ENCODE results near the gene RPS6KC1. TPM values are rescaled to one million over a fixed set of nuclear protein-coding genes. Genes with fewer than 3 reads are reported as not detected.

RPS6KC1 gene
- total and polyA plus RNA-seq, 9 of the 15 experiments (the other 6 are each of a cell fraction or from before 2014, with no cell fraction given): 4.3 to 34.6 (median 20.9) TPM

- peak in 1 of 2 experiments; percentile 54 for TF ChIP-seq AFF1 (IDR thresholded peaks at IDR 0.05; ENCODE audit: low read depth in 1 of 2, partially characterized antibody in 2 of 2)
- TF ChIP-seq, protein P1, sequence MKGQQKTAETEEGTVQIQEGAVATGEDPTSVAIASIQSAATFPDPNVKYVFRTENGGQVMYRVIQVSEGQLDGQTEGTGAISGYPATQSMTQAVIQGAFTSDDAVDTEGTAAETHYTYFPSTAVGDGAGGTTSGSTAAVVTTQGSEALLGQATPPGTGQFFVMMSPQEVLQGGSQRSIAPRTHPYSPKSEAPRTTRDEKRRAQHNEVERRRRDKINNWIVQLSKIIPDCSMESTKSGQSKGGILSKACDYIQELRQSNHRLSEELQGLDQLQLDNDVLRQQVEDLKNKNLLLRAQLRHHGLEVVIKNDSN (CRISPR knock-in tag; IDR thresholded peaks at IDR 0.05): no peak
Measured at GRCh38 chr1:213049232-213049631, 1.8 kb upstream of the RPS6KC1 start (continued).

DNA sequence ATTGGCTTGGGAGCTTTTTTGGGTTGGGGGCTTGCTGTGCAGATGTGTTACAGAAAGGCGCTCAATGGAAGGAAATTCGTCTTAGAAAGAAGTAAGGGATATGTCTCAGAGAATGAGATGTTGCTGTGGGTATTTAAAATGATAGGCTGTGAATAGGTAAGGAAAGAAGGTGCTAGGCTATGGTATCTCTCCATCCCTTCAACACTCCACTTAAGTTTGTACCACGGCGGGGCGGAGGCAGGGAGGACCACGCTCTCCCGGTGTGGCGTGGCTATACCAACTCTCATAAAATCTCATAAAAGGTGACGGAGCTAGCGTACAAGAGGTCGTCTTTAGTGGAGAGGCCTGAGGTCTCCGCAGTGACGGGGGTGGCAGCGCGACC lies 305 bp upstream of the RPS6KC1 start:
- intact Hi-C loops (cut with micrococcal nuclease): loop anchor here (1.0 to 5.0 kb wide), 4 partner anchors 20 to 443 kb away; partner anchors contain the start of genes ATF3, NSL1 and TATDN3
- Histone ChIP-seq H3K9me1 (ENCODE audit: control insufficient read depth, insufficient read depth, low read length) (no peaks in the 10 kb centered on the region), H3K79me2 (ENCODE audit: control insufficient read depth, insufficient read depth, low read length) (peaks cover 50% of the 10 kb centered on the region), H3K9me3 (replicated peaks; ENCODE audit: control insufficient read depth, insufficient read depth, low read depth, low read length) (no peaks in the 10 kb centered on the region), H2AFZ (ENCODE audit: low read depth, low read length) (peak overlapping the region; percentile 94), H3K4me2 (ENCODE audit: insufficient read depth, low read length) (peak overlapping the region; percentile 97), H3K4me3 (peak overlapping the region; percentile 76), H3K9ac (ENCODE audit: insufficient read depth in 1 of 2, low read depth in 2 of 2, low read length in 2 of 2) (peak overlapping the region; percentile 87 to 95), H3K4me1 (replicated peaks in 1 of 2; ENCODE audit: control insufficient read depth in 2 of 2, insufficient read depth in 2 of 2, low read length in 2 of 2) (peaks cover 36 to 71% of the 10 kb centered on the region in 2 experiments), H3K36me3 (ENCODE audit: control insufficient read depth, insufficient read depth, low read length) (peaks cover 6% of the 10 kb centered on the region; the same call in 1 of the 3 replicates), H3K27ac (ENCODE audit: extremely low read depth, low read depth, low read length) (peak overlapping the region; percentile 92), H4K20me1 (replicated peaks; ENCODE audit: control insufficient read depth, insufficient read depth, low read length) (no peaks in the 10 kb centered on the region), H3K27me3 (ENCODE audit: control insufficient read depth in 2 of 2, insufficient read depth in 2 of 2, low read length in 2 of 2) (no peaks in the 10 kb centered on the region)
- ATAC-seq: peak; percentile 37
- ChIA-PET POLR2A (interaction anchor here (0.7 to 1.8 kb wide), 4 partner anchors 14 to 74 kb away, joined by 3 to 6 read pairs (median 4); no protein-coding TSS in a partner anchor), CTCF (ENCODE audit: low intra/inter-chr PET ratio) (no interaction called here)
- no TSS peak for BruUV-seq (replicated peaks)
- WGBS (ENCODE audit: insufficient coverage, low coverage, missing lambda C conversion rate): 4% methylated on average over 15 of the region's 15 CpGs
- in situ Hi-C loops (cut with MboI): no loop called here
- DNase-seq (ENCODE audit: extremely low read depth in 1 of 4, low spot score in 3 of 4): no peak
- FAIRE-seq: no peak
- TF ChIP-seq, protein P2, sequence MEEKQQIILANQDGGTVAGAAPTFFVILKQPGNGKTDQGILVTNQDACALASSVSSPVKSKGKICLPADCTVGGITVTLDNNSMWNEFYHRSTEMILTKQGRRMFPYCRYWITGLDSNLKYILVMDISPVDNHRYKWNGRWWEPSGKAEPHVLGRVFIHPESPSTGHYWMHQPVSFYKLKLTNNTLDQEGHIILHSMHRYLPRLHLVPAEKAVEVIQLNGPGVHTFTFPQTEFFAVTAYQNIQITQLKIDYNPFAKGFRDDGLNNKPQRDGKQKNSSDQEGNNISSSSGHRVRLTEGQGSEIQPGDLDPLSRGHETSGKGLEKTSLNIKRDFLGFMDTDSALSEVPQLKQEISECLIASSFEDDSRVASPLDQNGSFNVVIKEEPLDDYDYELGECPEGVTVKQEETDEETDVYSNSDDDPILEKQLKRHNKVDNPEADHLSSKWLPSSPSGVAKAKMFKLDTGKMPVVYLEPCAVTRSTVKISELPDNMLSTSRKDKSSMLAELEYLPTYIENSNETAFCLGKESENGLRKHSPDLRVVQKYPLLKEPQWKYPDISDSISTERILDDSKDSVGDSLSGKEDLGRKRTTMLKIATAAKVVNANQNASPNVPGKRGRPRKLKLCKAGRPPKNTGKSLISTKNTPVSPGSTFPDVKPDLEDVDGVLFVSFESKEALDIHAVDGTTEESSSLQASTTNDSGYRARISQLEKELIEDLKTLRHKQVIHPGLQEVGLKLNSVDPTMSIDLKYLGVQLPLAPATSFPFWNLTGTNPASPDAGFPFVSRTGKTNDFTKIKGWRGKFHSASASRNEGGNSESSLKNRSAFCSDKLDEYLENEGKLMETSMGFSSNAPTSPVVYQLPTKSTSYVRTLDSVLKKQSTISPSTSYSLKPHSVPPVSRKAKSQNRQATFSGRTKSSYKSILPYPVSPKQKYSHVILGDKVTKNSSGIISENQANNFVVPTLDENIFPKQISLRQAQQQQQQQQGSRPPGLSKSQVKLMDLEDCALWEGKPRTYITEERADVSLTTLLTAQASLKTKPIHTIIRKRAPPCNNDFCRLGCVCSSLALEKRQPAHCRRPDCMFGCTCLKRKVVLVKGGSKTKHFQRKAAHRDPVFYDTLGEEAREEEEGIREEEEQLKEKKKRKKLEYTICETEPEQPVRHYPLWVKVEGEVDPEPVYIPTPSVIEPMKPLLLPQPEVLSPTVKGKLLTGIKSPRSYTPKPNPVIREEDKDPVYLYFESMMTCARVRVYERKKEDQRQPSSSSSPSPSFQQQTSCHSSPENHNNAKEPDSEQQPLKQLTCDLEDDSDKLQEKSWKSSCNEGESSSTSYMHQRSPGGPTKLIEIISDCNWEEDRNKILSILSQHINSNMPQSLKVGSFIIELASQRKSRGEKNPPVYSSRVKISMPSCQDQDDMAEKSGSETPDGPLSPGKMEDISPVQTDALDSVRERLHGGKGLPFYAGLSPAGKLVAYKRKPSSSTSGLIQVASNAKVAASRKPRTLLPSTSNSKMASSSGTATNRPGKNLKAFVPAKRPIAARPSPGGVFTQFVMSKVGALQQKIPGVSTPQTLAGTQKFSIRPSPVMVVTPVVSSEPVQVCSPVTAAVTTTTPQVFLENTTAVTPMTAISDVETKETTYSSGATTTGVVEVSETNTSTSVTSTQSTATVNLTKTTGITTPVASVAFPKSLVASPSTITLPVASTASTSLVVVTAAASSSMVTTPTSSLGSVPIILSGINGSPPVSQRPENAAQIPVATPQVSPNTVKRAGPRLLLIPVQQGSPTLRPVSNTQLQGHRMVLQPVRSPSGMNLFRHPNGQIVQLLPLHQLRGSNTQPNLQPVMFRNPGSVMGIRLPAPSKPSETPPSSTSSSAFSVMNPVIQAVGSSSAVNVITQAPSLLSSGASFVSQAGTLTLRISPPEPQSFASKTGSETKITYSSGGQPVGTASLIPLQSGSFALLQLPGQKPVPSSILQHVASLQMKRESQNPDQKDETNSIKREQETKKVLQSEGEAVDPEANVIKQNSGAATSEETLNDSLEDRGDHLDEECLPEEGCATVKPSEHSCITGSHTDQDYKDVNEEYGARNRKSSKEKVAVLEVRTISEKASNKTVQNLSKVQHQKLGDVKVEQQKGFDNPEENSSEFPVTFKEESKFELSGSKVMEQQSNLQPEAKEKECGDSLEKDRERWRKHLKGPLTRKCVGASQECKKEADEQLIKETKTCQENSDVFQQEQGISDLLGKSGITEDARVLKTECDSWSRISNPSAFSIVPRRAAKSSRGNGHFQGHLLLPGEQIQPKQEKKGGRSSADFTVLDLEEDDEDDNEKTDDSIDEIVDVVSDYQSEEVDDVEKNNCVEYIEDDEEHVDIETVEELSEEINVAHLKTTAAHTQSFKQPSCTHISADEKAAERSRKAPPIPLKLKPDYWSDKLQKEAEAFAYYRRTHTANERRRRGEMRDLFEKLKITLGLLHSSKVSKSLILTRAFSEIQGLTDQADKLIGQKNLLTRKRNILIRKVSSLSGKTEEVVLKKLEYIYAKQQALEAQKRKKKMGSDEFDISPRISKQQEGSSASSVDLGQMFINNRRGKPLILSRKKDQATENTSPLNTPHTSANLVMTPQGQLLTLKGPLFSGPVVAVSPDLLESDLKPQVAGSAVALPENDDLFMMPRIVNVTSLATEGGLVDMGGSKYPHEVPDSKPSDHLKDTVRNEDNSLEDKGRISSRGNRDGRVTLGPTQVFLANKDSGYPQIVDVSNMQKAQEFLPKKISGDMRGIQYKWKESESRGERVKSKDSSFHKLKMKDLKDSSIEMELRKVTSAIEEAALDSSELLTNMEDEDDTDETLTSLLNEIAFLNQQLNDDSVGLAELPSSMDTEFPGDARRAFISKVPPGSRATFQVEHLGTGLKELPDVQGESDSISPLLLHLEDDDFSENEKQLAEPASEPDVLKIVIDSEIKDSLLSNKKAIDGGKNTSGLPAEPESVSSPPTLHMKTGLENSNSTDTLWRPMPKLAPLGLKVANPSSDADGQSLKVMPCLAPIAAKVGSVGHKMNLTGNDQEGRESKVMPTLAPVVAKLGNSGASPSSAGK (IDR thresholded peaks at IDR 0.05): peak; percentile 96

Measured in K562 (cell line).